Measurements from ENCODE around the gene SERTM2.

Gene SERTM2

DNA sequence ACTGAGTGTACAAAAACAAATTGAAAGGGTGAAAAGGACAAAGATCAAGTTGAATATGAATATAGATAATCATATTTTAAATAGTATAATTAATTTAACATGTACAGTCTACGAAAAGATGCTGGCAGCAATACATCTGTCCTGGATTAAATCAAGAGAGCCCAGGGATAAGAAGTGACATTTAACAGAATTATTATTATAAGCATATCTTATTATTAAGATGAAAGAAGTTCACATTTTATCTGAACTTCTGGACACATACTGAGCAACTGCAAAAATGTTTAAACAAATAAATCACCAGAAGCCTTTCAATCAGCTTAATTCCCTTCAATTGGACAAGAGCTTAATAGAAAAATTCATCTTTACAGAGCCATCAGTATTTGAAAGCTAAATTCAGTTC is 50.4 kb downstream of the SERTM2 start:
- DNase-seq: no peak

DNA sequence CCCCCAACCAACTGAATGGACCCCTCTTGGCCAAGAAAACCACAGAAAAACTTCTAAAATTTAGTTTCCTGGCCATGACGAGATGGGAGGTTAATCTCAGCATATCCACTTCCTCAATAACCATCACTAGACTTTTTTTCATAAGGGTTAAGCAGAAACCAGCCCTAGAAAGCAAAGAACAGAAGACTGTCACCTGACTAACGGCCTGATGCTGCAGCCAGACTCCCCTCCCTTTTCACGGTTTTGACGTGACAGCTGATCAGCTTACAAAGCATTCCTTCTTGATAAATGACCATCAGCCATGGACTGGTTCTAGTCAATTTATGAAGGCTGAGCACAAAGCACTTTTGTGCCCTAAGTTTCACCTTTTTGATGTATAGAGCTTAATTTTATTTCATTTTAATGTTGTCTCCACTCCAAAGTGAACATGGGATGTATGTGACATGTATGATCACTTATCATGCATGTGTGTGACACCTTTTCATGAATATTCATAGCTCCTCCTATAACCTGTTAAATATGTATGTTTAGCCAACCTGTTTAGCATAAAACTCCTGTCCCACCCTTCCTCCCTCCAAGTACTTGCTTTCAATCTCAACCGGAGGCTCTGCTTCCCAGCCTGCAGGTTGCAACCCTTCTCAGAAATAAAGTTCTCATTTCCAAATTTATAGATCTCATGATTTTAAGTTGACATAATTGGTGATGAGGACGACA is 56.3 kb downstream of the SERTM2 start:
- DNase-seq: no peak

DNA sequence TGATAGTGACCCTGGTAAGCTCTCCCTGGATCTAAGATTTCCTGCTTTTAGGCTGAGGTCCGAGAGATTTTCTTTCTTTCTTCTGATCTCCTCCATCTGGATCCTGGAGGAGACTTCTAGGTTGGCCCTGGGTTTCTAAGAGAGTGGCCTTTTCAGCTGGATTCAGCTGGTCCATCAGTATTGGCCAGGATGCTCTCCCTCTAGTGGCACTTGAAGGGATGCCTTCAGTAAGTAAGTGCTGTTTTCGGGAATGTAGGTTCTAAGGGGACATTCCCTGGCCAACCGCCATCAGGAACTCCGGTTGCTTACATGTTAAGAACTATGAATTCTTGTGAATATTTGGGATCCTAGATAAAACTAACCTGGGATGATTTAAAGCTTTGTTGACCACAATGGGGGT is 56.9 kb downstream of the SERTM2 start:
- no peak for DNase-seq

DNA sequence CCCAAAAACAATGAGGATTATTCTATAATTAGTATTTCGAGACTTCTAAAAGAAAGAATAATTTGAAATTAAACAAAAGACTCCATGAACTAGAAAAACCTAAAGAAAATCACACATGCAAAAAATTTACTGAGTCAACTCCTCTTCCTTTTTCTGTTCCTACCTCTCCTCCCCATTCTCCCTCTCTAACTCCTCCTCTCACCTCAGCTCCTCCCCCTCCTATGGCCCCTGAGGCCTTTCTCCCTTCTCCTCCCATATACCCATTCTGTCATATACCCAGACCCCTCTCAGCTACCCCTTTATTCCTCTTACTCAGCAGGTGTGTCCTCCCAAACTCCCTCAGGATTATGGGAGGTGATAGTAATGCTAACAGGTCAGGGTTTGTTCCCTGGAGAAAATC is 57.4 kb downstream of the SERTM2 start:
- DNase-seq: no peak
